Activated T-helper 17 cell treated with anti-CD3 and anti-CD28 coated beads, Interleukin-2, amount 50 U/mL, for 72 hours (primary cell): Measurements from ENCODE around the gene GHRHR. TPM values are rescaled to one million over a fixed set of nuclear protein-coding genes. Genes with fewer than 3 reads are reported as not detected.

ENCODE experiments used
- total RNA-seq, 2 donors: library from RNA; stranded (reverse); gene quantifications; one replicate each; pipeline ENCODE4 v1.2.3, GENCODE V29; 2022

GHRHR gene
- total RNA-seq, 2 donors from 2014 or later, result not detected

Other genes starting within 250 kb of the GHRHR start
- under 1 TPM in 1 of 2 donors, not detected in 1; 0.21 TPM for gene INMT, start 211.8 kb upstream of the GHRHR start, total RNA-seq
- gene MINDY4, start 192.5 kb upstream of the GHRHR start, total RNA-seq, result 1 to 10 TPM in 1 of 2 donors, under 1 TPM in 1; 0.74 to 1.4 TPM
- under 1 TPM in 1 of 2 donors, not detected in 1; 0.08 TPM for gene AQP1, start 52.1 kb upstream of the GHRHR start, total RNA-seq
- not detected for gene ADCYAP1R1, start 88.4 kb downstream of the GHRHR start, total RNA-seq